Heart right ventricle (tissue), 16 donors: Measurements from ENCODE around the gene ACOXL. TPM values are rescaled to one million over a fixed set of nuclear protein-coding genes. Genes with fewer than 3 reads are reported as not detected.
A peak's percentile ranks its signal among the peaks of the same experiment; 100 is the strongest.

Source experiments
- ATAC-seq, 8 donors: fragments of 200-7000 bp; cut with Tn5 transposase; one replicate each; pipeline ENCODE4 v1.9.1; 2020; ENCODE audit warnings: mild to moderate bottlenecking in 8 of 8, moderate library complexity in 8 of 8, moderate number of reproducible peaks in 1 of 8
- DNase-seq, 2 donors: peaks; one replicate each; pipeline ENCODE4 v3.0.0-alpha.2; 2020
- H3K27ac ChIP-seq, 10 donors: fragments of 200-600 bp; sonication (generic) in 2 of 10; one replicate each; pipeline versions ENCODE4 v1.5.0 to v1.8.0; 2020 to 2022; ENCODE audit warnings: mild to moderate bottlenecking in 3 of 10
- H3K27me3 ChIP-seq, 7 donors: fragments of 200-600 bp; one replicate each; pipeline ENCODE4 v1.8.0; 2021 to 2022; ENCODE audit warnings: mild to moderate bottlenecking in 2 of 7
- H3K36me3 ChIP-seq, 9 donors: fragments of 200-600 bp; sonication (generic) in 1 of 9; one replicate each; pipeline versions ENCODE4 v1.5.0 to v1.8.0; 2020 to 2022; ENCODE audit warnings: mild to moderate bottlenecking in 2 of 9
- H3K4me1 ChIP-seq, 9 donors: fragments of 200-600 bp; sonication (generic) in 1 of 9; one replicate each; pipeline versions ENCODE4 v1.5.0 to v1.8.0; 2020 to 2022; ENCODE audit warnings: mild to moderate bottlenecking in 4 of 9
- H3K4me3 ChIP-seq, 10 donors: fragments of 200-600 bp; sonication (generic) in 2 of 10; one replicate each; pipeline versions ENCODE4 v1.5.0 to v1.8.0; 2020 to 2022; ENCODE audit warnings: mild to moderate bottlenecking in 7 of 10, moderate library complexity in 2 of 10
- H3K9me3 ChIP-seq, 11 donors: fragments of 200-600 bp in 10 of 11; sonication (generic) in 2 of 11; one replicate each; pipeline versions ENCODE4 v1.5.0 to v1.8.0; 2013 to 2022; ENCODE audit warnings: mild to moderate bottlenecking in 2 of 11, control low read depth in 1 of 11, moderate library complexity in 1 of 11
- WGBS, 2 donors: extraction: QIAGEN DNeasy Blood & Tissue Kit; methylation state at CpG; one replicate each; pipeline ENCODE4 v1.1.7; 2013; ENCODE audit warnings: inconsistent platforms in 1 of 2; 5-methylcytosine and 5-hydroxymethylcytosine counted together
- intact Hi-C, 10 donors: fragments of 100-400 bp; cut with DNase I; formaldehyde crosslinking; loops; one replicate each; pipeline versions ENCODE4 v1.11.1 to v1.14.2; 2022
- polyA plus RNA-seq, 2 donors: library from polyadenylated mRNA; stranded (reverse); fragments of 200-250 nt; gene quantifications; one replicate each; pipeline ENCODE4 v1.2.3, GENCODE V29; 2013
- total RNA-seq, 10 donors: library from RNA; stranded (reverse); fragmentation: NEBNext Ultra II Directional in 3 of 10; extraction: Animal tissue kit (Norgen Biotek cat#: 25700) in 3 of 10; gene quantifications; one replicate each; pipeline versions ENCODE4 v1.2.1 to v1.2.4, GENCODE V29; 2021 to 2023
- TF ChIP-seq, protein P1 (sequence below), 9 donors: fragments of 200-600 bp; sonication (generic) in 2 of 9; IDR thresholded peaks; one replicate each; pipeline versions ENCODE4 v1.5.0 to v1.8.0; 2021 to 2022; ENCODE audit warnings: antibody characterized with exemption in 9 of 9, mild to moderate bottlenecking in 5 of 9, moderate library complexity in 1 of 9
- donor health status: Arrhythmogenic right ventricular cardiomyopathy.
- donor health status: ischemic (EF 13 %, LVEDD 7.1; RV severe dilation, severe dysfunction).
- donor health status: healthy with polysubstance abuse.
- donor health status: DM: no; HTN: yes; CAD: no.
- donor health status: DM: no; HTN: no; CAD: no.
- donor health status: ischemic (EF 25% LVEDD 6.9; RV normal size, moderate dysfunction).
- donor health status: ischemic (EF 25% LVEDD 5.7; RV mildly dilated, moderate dysfunction).
- donor health status: healthy.
- donor health status: DM: yes; HTN: yes; CAD: no.
- donor health status: Ischemic cardiomyopathy.
- donor health status: ischemic (EF 35%, LVEDD 5.7; RV mildly dilated, moderate dysfunction).
- donor health status: nonischemic (EF 11% LVEDD 7.7; RV severe dilation, severe dysfunction).
- donor health status: DM: yes; HTN: yes; CAD: no.
- donor health status: PGD.
- donor health status: ischemic (EF 29% LVEDD 5.4; RV normal size, mild dysfunction).
- donor health status: nonischemic (EF 23%, LVEDD 6.1; RV moderate dilation, normal function).

The ACOXL gene
- total and polyA plus RNA-seq, 12 donors = not detected

DNA sequence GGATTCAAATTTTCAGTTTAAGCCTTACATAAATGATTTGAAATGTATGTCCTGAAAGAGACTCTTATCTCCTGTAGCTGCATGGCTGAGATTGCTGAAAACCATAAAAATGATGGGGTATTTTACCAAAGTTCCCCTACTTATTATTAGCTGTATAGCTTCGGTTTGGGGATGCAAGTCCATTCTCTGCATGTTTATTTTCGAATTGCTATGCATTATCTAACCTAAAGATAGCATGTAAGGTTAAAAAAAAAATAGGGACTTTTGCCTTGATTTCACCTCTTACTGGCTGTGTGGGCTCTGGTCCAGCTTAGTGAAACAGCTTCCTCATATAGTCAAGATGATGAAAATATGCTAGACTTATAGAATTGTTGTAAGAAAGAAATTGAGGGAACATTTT, 14.0 kb upstream of the ACOXL start:
- H3K9me3 ChIP-seq = no peaks in the 10 kb centered on the region
- ATAC-seq = no peak
- no peak overlapping the region for H3K27ac ChIP-seq
- intact Hi-C loops = no loop called here
- WGBS, 2 donors = 83 to 87% methylated on average over 2 of the region's 2 CpGs
- peaks cover 0 to 21% (median 8%) of the 10 kb centered on the region in 9 donors for H3K4me1 ChIP-seq
- H3K36me3 ChIP-seq = no peaks in the 10 kb centered on the region
- no peak for DNase-seq
- TF ChIP-seq, protein P1, sequence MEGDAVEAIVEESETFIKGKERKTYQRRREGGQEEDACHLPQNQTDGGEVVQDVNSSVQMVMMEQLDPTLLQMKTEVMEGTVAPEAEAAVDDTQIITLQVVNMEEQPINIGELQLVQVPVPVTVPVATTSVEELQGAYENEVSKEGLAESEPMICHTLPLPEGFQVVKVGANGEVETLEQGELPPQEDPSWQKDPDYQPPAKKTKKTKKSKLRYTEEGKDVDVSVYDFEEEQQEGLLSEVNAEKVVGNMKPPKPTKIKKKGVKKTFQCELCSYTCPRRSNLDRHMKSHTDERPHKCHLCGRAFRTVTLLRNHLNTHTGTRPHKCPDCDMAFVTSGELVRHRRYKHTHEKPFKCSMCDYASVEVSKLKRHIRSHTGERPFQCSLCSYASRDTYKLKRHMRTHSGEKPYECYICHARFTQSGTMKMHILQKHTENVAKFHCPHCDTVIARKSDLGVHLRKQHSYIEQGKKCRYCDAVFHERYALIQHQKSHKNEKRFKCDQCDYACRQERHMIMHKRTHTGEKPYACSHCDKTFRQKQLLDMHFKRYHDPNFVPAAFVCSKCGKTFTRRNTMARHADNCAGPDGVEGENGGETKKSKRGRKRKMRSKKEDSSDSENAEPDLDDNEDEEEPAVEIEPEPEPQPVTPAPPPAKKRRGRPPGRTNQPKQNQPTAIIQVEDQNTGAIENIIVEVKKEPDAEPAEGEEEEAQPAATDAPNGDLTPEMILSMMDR (IDR thresholded peaks at IDR 0.05) = no peak
- no peaks in the 10 kb centered on the region for H3K27me3 ChIP-seq
- H3K4me3 ChIP-seq = no peak overlapping the region

DNA sequence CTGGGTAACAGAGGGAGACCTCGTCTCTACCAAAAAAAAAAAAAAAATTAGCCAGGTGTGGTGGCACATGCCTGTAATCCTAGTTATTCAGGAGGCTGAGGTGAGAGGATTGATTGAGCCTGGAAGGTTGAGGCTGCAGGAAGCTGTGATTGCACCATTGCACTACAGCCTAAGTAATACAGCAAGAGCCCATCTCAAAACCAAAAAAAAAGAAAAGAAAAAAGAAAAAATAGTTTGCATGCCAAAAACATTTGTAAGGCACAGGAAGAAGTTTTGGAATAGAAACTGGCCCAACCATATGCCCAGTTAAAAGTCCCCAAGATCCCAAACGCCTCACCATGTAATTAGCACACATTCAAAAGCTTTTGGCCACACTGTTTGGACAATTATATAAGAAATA, 13.4 kb upstream of the ACOXL start:
- Histone ChIP-seq H3K27me3 (no peaks in the 10 kb centered on the region), H3K27ac (no peak overlapping the region), H3K4me3 (no peak overlapping the region), H3K36me3 (no peaks in the 10 kb centered on the region), H3K4me1 (peaks cover 0 to 21% (median 8%) of the 10 kb centered on the region in 9 donors), H3K9me3 (no peaks in the 10 kb centered on the region)
- no peak for ATAC-seq
- no peak for DNase-seq
- TF ChIP-seq, protein P1 (IDR thresholded peaks at IDR 0.05) = no peak
- WGBS, 2 donors = 71 to 83% methylated on average over 2 of the region's 2 CpGs
- intact Hi-C loops = no loop called here

DNA sequence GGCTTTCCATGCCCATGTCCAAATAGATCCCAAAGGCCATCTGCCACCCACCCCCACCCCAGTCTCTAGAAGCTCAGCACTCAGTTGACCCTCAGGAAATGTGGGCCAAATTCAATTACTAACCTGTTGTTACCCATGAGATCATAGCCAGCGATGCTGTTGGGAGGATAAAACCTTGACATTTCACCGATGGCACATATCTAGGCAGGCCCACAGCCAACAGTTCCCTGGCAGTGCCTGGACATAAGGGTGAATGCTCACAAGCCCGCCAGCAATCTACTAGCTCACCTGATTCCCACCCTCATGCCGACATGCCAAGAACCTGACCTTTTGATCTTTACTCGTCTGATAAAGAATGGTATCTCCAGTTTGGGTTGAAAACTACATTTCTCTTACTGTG, 11.8 kb upstream of the ACOXL start:
- ATAC-seq (peak in 5 of 8 donors; percentile 44 to 79 (median 65)), DNase-seq (no peak)
- TF ChIP-seq, protein P1 (IDR thresholded peaks at IDR 0.05) = no peak
- Histone ChIP-seq H3K9me3 (no peaks in the 10 kb centered on the region), H3K4me3 (no peak overlapping the region), H3K36me3 (no peaks in the 10 kb centered on the region), H3K27ac (no peak overlapping the region), H3K27me3 (no peaks in the 10 kb centered on the region), H3K4me1 (peaks cover 0 to 21% (median 8%) of the 10 kb centered on the region in 9 donors)
- intact Hi-C loops = no loop called here
- WGBS, 2 donors = 58 to 69% methylated on average over 5 of the region's 5 CpGs

DNA sequence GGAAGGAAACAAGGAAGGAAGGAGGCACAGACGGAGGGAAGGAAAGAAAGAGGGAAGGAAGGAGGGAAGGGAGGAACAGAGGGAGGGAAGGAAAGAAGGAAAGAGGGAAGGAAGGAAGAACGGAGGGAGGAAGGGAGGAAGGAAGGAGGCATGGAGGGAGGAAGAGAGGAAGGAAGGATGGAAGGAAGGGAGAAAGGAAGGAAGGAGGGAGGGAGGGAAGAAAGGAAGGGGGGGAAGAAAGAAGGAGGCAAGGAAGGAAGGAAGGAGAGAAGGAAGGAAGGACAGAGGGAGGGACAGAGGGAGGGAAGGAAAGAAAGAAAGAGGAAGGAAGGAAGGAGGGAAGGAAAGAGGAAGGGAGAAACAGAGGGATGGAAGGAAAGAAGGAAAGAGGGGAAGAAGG, 7.6 kb upstream of the ACOXL start:
- WGBS, 2 donors = 55 to 60% methylated on average over 2 of the region's 2 CpGs
- Histone ChIP-seq H3K27ac (no peak overlapping the region), H3K27me3 (peaks cover 0 to 12% (median 0%) of the 10 kb centered on the region in 7 donors), H3K4me1 (peaks cover 0 to 5% (median 0%) of the 10 kb centered on the region in 9 donors), H3K4me3 (no peak overlapping the region), H3K36me3 (no peaks in the 10 kb centered on the region), H3K9me3 (no peaks in the 10 kb centered on the region)
- TF ChIP-seq, protein P1 (IDR thresholded peaks at IDR 0.05) = no peak
- ATAC-seq (no peak), DNase-seq (no peak)
- intact Hi-C loops = no loop called here
